ENCODE data around the gene DESI1.
"Not testable (repeated sequence)": the region's sequence is repeated elsewhere in the genome, so short reads cannot be mapped to it uniquely, and the experiment has no call there.

GRCh38 chr22:41631615-41632014 is 10.8 kb upstream of the DESI1 start:
- not testable (repeated sequence) for TF ChIP-seq CTCF (IDR thresholded peaks at IDR 0.05; ENCODE audit: low read length); EZH2 (optimal IDR thresholded peaks at IDR 0.05; ENCODE audit: low read depth, low read length); EZH2phosphoT487 (IDR thresholded peaks at IDR 0.05; ENCODE audit: low read length)
